Stimulated activated CD4-positive, alpha-beta T cell treated with anti-CD3 and anti-CD28 coated beads, TNF-alpha, amount 100 ng/mL, for 1 hour (primary cell): ENCODE data around the gene TMEM258.

Source experiments
- DNase-seq, 3 donors: peaks; one replicate each; pipeline ENCODE4 v3.0.0-alpha.2; 2020; ENCODE audit warnings: low read depth in 3 of 3, low spot score in 1 of 3

Gene TMEM258

DNA sequence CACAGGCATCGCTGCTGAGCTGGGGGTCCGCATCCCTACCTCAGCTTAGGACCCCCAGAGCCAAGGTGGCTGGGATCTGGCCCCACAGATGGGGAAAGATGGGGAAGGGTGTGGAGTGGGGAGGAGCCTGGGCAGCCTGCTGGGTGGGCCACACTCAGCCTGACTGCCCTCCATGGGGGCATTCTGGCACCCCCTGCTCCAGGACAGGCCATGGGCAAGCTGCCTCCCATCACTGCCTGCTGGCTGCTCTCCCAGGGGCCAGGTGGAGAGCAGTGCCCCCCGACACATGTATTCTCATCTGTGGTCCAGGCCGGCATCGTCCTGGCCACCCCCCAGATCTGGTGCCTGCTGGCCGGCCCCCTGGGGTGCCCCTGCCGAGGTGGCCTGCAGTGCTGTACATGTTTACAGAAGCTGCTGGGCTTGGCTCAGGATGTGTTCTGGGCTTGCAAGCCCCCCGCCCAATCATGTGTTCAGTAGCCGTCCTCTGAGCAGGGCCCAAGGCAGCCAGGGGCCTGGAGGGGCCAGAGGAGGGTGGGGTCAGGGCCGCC lies 47.7 kb downstream of the TMEM258 start:
- DNase-seq, result no peak

- no peak for DNase-seq
These were observed 48.2 kb downstream of the TMEM258 start for GRCh38 chr11:61744181-61744580.

DNA sequence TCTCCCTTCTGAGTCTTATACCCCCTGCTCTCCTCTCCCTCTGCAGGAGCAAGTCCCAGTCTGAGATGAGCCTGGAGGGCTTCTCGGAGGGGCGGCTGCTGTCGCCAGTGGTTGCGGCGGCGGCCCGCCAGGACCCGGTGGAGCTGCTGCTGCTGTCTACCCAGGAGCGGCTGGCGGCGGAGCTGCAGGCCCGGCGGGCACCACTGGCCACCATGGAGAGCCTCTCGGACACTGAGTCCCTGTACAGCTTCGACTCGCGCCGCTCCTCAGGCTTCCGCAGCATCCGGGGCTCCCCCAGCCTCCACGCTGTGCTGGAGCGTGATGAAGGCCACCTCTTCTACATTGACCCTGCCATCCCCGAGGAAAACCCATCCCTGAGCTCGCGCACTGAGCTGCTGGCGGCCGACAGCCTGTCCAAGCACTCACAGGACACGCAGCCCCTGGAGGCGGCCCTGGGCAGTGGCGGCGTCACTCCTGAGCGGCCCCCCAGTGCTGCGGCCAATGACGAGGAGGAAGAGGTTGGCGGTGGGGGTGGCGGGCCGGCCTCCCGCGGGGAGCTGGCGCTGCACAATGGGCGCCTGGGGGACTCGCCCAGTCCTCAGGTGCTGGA lies 48.8 kb downstream of the TMEM258 start:
- no peak for DNase-seq

DNA sequence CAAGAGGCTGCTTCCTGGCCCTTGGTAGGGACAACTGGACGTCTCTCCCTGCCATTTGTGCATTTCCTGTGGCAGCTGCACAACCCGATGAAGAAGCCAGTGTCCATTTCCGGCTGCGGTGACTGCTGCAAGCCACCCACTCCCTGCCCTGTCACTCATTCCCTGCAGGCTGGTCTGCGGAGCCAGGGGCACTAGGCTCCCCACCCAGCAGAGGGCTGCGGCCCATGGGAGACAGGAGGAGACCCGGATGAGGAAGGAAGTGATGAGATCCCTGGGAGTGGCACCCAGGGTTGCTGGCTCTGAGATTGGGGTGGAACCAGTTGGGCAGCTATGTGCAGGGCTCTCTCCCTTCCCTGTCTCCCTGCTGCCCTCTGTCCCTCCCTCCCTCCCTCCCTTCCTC lies 50.0 kb downstream of the TMEM258 start:
- no peak for DNase-seq

GRCh38 chr11:61739966-61740365 lies 52.4 kb downstream of the TMEM258 start:
- no peak for DNase-seq

- no peak for DNase-seq
These were observed 53.0 kb downstream of the TMEM258 start for GRCh38 chr11:61739413-61739812.
